ENCODE results near the gene GPRASP2. TPM values are rescaled to one million over a fixed set of nuclear protein-coding genes. Genes with fewer than 3 reads are reported as not detected.

Gene GPRASP2
- total RNA-seq: 38.1 TPM

DNA sequence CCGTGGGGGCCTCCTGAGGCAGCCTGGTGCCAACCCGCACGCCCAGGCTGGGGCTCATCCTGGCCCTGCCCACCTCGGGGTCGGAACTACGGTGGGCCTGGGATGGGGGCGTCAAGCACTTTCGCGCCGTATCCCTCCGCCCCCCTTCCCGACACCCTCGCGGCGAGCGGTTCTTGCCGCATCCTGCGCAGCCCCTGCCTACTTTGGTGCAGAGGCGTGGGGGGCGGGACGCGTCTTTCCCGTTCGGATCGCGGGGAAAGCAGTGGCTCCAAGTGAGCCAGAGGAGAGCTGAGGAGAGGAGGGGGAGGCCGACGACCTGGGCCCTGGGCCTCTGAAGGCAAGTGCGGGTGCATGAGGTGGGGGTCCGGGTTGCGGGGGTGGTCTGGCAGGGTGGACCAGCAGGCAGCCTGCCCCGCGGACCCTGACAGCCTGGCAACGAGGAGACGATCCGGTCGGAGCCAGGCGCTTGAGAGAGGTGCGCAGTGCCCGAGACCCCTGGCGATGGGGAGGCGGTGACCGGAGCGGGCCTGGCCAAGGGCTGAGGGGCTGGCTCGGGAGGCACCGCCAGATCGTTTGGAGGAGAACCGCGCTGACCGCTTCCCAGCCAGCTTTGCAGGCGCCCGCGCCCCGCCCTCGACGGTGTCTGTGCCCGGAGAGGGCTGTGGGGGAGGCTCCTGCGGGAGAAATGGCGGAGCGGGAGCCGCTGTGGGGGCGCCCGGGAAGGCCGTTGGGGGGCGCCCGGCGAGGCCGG is at the start of gene GPRASP2:
Gene GPRASP2, plus strand, starts transcription at position 233 of the 751 bp plus-strand sequence. CDS start 2,422 bp downstream, outside the sequence.

DNA sequence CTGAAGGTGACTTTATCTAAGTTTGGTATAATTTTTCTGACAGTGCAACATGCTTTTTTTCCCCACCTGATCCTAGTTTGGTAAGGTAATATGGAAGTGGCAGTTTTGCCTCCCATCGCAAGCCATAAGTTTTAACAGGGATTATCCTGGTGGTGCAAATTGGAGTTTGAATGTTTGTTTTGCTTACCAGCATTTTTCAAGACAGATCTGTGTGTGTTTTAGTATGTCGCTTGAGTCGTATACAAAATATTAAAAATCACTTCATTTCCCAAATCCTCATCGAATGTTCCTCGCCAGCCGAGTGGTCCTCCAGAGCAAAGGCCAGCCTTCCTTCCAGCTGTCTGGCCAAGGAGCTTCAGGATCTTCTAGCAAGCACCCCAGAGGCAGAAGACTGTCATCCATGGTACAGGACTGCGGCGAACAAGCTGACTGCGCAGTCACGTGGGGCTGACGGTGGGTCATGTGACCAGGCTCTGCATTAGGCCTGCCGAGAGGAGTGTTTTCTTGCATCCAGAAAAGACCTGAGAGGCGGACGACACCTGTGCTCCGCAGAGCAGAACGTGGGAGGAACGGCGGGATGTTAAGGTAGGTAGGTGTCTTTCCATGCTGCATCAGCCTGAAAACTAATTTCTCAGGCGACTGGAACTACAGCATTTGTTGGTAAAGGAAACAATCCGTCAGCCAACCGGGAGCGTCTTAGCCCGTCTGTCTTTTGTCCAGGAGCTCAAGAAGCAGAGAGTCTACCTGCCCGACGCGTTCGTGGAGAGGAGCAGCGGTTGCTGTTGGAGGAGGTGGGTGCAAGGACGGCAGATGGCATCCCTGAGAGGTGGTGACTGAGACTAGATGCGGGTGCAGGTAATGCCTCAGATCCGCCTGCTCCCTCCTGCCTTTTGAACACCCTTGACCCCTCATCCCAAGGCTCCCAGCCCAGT is 8.3 kb downstream of the GPRASP2 start, which contains the start of gene GPRASP3:
Gene GPRASP3, plus strand, starts transcription at position 507 of the 932 bp plus-strand sequence. CDS start 28,253 bp downstream, outside the sequence.

Small RNA genes lying within 50 kb of the gene (small RNA-seq; reads per million reads assigned to genes)
- not detected for gene RNU6-589P (ENCODE audit: low replicate concordance)

Other genes with a start within 250 kb of the GPRASP2 start
- gene TCP11X2, start 240.6 kb upstream of the GPRASP2 start, total RNA-seq: 1.4 TPM
- gene TMSB15A, start 195.7 kb upstream of the GPRASP2 start, total RNA-seq: 13.9 TPM
- gene ARMCX5, start 112.9 kb upstream of the GPRASP2 start, total RNA-seq: 20.6 TPM
- 15.5 TPM for gene GPRASP1, start 61.0 kb upstream of the GPRASP2 start, total RNA-seq
- gene GPRASP3, start 8.3 kb downstream of the GPRASP2 start, total RNA-seq: 13.8 TPM
- gene RAB40AL, start 224.8 kb downstream of the GPRASP2 start, total RNA-seq: 1.2 TPM

Measured in metanephros (tissue), 2 donors.